ENCODE results near the gene ATP1A2.

The ATP1A2 gene

DNA sequence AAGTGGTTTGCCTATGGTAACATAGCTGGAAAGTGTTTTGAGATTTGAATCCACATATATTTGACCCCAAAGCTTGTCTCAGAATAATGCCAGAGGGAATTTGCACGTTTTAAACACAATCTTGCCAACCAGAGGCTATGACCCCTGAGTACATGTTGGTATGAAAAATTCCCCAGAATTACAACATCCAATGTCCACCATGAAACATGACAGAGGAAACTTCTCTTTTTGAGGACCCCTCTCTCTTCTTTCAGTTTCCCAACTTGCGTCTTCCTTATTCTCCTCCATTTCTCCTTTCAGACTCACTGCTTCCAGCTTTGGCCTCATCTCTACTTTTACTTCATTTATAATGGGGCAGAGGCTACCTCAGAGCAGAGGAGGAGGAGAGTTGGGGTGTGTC, 39.7 kb upstream of the ATP1A2 start:
- no peak for TF ChIP-seq ZNF768 (tag by site-specific recombination; IDR thresholded peaks at IDR 0.05)
- no peak overlapping the region for H3K4me3 ChIP-seq (ENCODE audit: low read depth, low read length)
- CTCF ChIA-PET: interaction anchor here (0.8 to 16.5 kb wide), 5 partner anchors 12 to 126 kb away, joined by 3 to 541 read pairs (median 4); no protein-coding TSS in a partner anchor
- no peaks in the 10 kb centered on the region for H3K9me3 ChIP-seq (ENCODE audit: control insufficient read depth, insufficient read depth, low read depth, low read length)
- H3K4me1 ChIP-seq (ENCODE audit: control insufficient read depth, insufficient read depth, low read length): no peaks in the 10 kb centered on the region; the same call in 1 of the 2 replicates
- H3K36me3 ChIP-seq (ENCODE audit: control insufficient read depth in 2 of 2, insufficient read depth in 1 of 2, low read length in 2 of 2): no peaks in the 10 kb centered on the region
- H3K27ac ChIP-seq (ENCODE audit: extremely low read depth, low read depth, low read length): no peak overlapping the region
- POLR2A ChIA-PET: no interaction called here

DNA sequence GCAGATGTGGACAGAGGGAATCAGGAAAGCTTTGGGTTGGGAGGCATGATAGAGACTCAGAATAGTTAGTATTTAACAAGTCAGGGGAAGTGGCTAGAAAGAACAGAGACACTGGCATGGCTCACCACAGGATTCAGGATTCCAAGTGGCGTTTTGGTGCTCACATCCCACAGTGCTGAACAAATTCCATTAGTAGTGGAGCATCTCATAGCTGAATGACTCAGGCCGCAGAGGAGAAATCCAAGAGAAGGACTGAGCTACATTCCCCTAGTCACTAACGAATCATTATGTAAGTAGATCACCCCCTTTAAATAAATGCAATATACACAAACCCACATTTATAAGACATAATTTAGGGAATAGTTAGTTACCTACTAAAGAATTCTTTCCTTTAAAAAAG, 39.3 kb upstream of the ATP1A2 start:
- no peaks in the 10 kb centered on the region for H3K9me3 ChIP-seq (ENCODE audit: control insufficient read depth, insufficient read depth, low read depth, low read length)
- no peaks in the 10 kb centered on the region for H3K36me3 ChIP-seq (ENCODE audit: control insufficient read depth in 2 of 2, insufficient read depth in 1 of 2, low read length in 2 of 2)
- no peaks in the 10 kb centered on the region for H3K4me1 ChIP-seq (ENCODE audit: control insufficient read depth, insufficient read depth, low read length)
- H3K4me3 ChIP-seq (ENCODE audit: low read depth, low read length): no peak overlapping the region
- H3K27ac ChIP-seq (ENCODE audit: extremely low read depth, low read depth, low read length): no peak overlapping the region
- TF ChIP-seq ZNF843 (tag by site-specific recombination; IDR thresholded peaks at IDR 0.05) (no peak), ZNF530 (tag by site-specific recombination; IDR thresholded peaks at IDR 0.05; ENCODE audit: low read depth) (no peak), ZNF677 (tag by site-specific recombination; IDR thresholded peaks at IDR 0.05) (no peak), ZNF473 (tag by site-specific recombination; IDR thresholded peaks at IDR 0.05) (no peak), ZBTB7A (tag by site-specific recombination; IDR thresholded peaks at IDR 0.05; ENCODE audit: low read depth) (no peak), ZNF610 (tag by site-specific recombination; IDR thresholded peaks at IDR 0.05; ENCODE audit: borderline replicate concordance) (no peak)
- TF ChIP-seq, protein P1, sequence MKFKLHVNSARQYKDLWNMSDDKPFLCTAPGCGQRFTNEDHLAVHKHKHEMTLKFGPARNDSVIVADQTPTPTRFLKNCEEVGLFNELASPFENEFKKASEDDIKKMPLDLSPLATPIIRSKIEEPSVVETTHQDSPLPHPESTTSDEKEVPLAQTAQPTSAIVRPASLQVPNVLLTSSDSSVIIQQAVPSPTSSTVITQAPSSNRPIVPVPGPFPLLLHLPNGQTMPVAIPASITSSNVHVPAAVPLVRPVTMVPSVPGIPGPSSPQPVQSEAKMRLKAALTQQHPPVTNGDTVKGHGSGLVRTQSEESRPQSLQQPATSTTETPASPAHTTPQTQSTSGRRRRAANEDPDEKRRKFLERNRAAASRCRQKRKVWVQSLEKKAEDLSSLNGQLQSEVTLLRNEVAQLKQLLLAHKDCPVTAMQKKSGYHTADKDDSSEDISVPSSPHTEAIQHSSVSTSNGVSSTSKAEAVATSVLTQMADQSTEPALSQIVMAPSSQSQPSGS (tag by site-specific recombination; IDR thresholded peaks at IDR 0.05; ENCODE audit: low read depth): no peak
- TF ChIP-seq, protein P2, sequence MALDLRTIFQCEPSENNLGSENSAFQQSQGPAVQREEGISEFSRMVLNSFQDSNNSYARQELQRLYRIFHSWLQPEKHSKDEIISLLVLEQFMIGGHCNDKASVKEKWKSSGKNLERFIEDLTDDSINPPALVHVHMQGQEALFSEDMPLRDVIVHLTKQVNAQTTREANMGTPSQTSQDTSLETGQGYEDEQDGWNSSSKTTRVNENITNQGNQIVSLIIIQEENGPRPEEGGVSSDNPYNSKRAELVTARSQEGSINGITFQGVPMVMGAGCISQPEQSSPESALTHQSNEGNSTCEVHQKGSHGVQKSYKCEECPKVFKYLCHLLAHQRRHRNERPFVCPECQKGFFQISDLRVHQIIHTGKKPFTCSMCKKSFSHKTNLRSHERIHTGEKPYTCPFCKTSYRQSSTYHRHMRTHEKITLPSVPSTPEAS (tag by site-specific recombination; IDR thresholded peaks at IDR 0.05): no peak
- TF ChIP-seq, protein P3, sequence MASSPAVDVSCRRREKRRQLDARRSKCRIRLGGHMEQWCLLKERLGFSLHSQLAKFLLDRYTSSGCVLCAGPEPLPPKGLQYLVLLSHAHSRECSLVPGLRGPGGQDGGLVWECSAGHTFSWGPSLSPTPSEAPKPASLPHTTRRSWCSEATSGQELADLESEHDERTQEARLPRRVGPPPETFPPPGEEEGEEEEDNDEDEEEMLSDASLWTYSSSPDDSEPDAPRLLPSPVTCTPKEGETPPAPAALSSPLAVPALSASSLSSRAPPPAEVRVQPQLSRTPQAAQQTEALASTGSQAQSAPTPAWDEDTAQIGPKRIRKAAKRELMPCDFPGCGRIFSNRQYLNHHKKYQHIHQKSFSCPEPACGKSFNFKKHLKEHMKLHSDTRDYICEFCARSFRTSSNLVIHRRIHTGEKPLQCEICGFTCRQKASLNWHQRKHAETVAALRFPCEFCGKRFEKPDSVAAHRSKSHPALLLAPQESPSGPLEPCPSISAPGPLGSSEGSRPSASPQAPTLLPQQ (tag by site-specific recombination; IDR thresholded peaks at IDR 0.05): no peak
- TF ChIP-seq, protein P4, sequence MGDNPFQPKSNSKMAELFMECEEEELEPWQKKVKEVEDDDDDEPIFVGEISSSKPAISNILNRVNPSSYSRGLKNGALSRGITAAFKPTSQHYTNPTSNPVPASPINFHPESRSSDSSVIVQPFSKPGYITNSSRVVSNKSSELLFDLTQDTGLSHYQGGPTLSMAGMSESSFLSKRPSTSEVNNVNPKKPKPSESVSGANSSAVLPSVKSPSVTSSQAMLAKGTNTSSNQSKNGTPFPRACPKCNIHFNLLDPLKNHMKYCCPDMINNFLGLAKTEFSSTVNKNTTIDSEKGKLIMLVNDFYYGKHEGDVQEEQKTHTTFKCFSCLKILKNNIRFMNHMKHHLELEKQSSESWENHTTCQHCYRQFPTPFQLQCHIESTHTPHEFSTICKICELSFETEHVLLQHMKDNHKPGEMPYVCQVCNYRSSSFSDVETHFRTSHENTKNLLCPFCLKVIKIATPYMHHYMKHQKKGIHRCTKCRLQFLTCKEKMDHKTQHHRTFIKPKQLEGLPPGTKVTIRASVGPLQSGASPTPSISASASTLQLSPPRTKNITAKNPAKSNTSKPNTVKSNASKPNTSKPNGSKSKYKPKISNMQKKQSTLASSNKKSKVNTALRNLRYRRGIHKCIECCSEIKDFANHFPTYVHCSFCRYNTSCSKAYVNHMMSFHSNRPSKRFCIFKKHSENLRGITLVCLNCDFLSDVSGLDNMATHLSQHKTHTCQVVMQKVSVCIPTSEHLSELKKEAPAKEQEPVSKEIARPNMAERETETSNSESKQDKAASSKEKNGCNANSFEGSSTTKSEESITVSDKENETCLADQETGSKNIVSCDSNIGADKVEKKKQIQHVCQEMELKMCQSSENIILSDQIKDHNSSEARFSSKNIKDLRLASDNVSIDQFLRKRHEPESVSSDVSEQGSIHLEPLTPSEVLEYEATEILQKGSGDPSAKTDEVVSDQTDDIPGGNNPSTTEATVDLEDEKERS (tag by site-specific recombination; IDR thresholded peaks at IDR 0.05): no peak
- ChIA-PET CTCF (interaction anchor here (0.8 to 16.5 kb wide), 6 partner anchors 11 to 126 kb away, joined by 3 to 541 read pairs (median 29); no protein-coding TSS in a partner anchor), POLR2A (interaction anchor here (0.5 kb wide), 1 partner anchor 332 kb away, joined by 6 read pairs; no protein-coding TSS in a partner anchor)

DNA sequence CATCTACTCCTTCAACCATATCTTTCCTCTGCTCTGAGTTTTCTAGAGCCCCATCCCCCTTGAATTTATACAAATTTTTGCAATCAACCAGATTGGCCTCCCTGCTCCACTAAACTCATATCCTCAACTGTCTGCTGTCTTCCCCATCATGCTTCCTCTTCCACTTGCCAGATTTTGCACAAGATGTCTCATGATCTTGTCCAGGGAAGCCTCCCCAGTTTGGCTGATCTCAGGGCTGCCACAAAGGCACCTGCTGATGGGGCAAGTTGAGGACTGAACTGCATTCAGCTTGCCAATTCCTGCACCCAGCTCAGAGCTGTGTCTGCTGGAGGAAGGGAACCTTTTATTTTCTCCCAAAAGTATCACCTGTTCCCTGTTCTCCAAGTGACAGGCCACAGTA, 38.1 kb upstream of the ATP1A2 start:
- Histone ChIP-seq H3K4me1 (ENCODE audit: control insufficient read depth, insufficient read depth, low read length) (no peaks in the 10 kb centered on the region), H3K9me3 (ENCODE audit: control insufficient read depth, insufficient read depth, low read depth, low read length) (no peaks in the 10 kb centered on the region), H3K27ac (ENCODE audit: extremely low read depth, low read depth, low read length) (no peak overlapping the region), H3K36me3 (ENCODE audit: control insufficient read depth in 2 of 2, insufficient read depth in 1 of 2, low read length in 2 of 2) (no peaks in the 10 kb centered on the region), H3K4me3 (ENCODE audit: low read depth, low read length) (no peak overlapping the region)
- POLR2A ChIA-PET: interaction anchor here (0.6 kb wide), 1 partner anchor 142 kb away, joined by 5 read pairs; no protein-coding TSS in a partner anchor
- CTCF ChIA-PET: interaction anchor here (0.5 to 16.5 kb wide), 18 partner anchors 7 to 1769 kb away, joined by 3 to 541 read pairs (median 6); partner anchors contain the start of genes FCRL6, IGSF8, KCNJ10 and PIGM
- TF ChIP-seq EGR2 (tag by site-specific recombination; IDR thresholded peaks at IDR 0.05; ENCODE audit: low read depth) (no peak), ZNF394 (tag by site-specific recombination; IDR thresholded peaks at IDR 0.05; ENCODE audit: borderline replicate concordance) (no peak), ZNF785 (tag by site-specific recombination; IDR thresholded peaks at IDR 0.05) (no peak), YY1 (tag by site-specific recombination; IDR thresholded peaks at IDR 0.05) (no peak), ZNF174 (tag by site-specific recombination; IDR thresholded peaks at IDR 0.05) (no peak), ZNF473 (tag by site-specific recombination; IDR thresholded peaks at IDR 0.05) (no peak), SALL2 (tag by site-specific recombination; IDR thresholded peaks at IDR 0.05; ENCODE audit: borderline replicate concordance) (no peak), OVOL3 (tag by site-specific recombination; IDR thresholded peaks at IDR 0.05) (no peak), ZNF341 (tag by site-specific recombination; IDR thresholded peaks at IDR 0.05; ENCODE audit: low read depth) (no peak)
- TF ChIP-seq, protein P5, sequence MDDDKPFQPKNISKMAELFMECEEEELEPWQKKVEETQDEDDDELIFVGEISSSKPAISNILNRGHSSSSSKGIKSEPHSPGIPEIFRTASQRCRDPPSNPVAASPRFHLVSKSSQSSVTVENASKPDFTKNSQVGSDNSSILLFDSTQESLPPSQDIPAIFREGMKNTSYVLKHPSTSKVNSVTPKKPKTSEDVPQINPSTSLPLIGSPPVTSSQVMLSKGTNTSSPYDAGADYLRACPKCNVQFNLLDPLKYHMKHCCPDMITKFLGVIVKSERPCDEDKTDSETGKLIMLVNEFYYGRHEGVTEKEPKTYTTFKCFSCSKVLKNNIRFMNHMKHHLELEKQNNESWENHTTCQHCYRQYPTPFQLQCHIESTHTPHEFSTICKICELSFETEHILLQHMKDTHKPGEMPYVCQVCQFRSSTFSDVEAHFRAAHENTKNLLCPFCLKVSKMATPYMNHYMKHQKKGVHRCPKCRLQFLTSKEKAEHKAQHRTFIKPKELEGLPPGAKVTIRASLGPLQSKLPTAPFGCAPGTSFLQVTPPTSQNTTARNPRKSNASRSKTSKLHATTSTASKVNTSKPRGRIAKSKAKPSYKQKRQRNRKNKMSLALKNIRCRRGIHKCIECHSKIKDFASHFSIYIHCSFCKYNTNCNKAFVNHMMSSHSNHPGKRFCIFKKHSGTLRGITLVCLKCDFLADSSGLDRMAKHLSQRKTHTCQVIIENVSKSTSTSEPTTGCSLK (tag by site-specific recombination; IDR thresholded peaks at IDR 0.05): no peak

Data from HEK293 (cell line).